ENCODE data around the gene HSPA1A.

- TF ChIP-seq POLR2AphosphoS5 (IDR thresholded peaks at IDR 0.05) = no peak
- no peak for TF ChIP-seq CTCF (IDR thresholded peaks at IDR 0.05)
Measured at GRCh38 chr6:31775633-31776484, 39.5 kb upstream of the HSPA1A start.

Measured in esophagus muscularis mucosa (tissue), 3 donors.